ENCODE results near the gene KRTAP9-4.
"Not testable (repeated sequence)": the region's sequence is repeated elsewhere in the genome, so short reads cannot be mapped to it uniquely, and the experiment has no call there.

Gene KRTAP9-4, protein sequence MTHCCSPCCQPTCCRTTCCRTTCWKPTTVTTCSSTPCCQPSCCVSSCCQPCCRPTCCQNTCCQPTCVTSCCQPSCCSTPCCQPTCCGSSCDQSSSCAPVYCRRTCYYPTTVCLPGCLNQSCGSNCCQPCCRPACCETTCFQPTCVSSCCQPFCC

DNA sequence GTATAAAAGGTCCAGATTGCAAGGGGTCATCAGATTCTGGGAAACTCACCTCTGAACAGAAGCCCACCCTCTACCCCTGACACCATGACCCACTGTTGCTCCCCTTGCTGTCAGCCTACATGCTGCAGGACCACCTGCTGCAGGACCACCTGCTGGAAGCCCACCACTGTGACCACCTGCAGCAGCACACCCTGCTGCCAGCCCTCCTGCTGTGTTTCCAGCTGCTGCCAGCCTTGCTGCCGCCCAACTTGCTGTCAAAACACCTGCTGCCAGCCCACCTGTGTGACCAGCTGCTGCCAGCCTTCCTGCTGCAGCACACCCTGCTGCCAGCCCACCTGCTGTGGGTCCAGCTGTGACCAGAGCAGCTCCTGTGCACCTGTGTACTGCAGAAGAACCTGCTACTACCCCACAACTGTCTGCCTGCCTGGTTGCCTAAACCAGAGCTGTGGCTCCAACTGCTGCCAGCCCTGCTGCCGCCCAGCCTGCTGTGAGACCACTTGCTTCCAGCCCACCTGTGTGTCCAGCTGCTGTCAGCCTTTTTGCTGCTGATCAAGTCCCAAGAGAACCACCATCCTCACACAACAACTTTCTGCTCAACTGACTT, at the start of gene KRTAP9-4:
TSS of gene KRTAP9-4 (plus strand) at position 51 of the 604 bp plus-strand sequence. CDS start at position 85, 34 bp downstream.
- not testable (repeated sequence) for DNase-seq (ENCODE audit: low read depth)

DNA sequence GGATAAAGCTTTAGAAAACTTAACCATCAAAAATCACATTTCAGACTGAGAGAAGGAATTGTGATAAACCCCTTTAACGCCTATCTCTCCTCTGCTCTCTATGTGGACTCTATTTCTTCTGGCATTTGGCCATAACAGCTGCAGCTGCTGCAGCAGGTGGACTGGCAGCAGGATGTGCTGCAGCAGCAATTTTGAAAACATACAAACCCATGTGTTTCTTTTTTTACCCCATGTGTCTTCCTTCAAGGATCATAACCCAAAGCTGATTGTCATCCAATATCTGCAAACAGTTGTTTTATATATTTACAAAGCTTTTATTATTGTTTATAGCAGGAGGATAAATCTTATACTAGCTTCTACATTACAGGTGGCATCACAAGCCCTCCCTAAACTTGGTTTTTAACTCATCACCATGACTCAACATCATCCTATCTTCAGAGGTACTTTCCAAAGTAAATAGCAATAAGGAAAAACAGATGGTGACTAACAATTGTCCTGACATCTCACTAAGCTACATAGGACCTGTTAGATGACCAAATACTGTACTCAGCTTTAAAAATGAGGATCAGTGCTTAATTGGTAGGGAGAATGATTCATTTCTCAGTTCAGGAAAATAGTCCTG, 37.5 kb upstream of the KRTAP9-4 start:
- no peak for DNase-seq (ENCODE audit: low read depth)

- DNase-seq (ENCODE audit: low read depth): no peak
Measured at GRCh38 chr17:41212524-41213169, 36.8 kb upstream of the KRTAP9-4 start.

DNA sequence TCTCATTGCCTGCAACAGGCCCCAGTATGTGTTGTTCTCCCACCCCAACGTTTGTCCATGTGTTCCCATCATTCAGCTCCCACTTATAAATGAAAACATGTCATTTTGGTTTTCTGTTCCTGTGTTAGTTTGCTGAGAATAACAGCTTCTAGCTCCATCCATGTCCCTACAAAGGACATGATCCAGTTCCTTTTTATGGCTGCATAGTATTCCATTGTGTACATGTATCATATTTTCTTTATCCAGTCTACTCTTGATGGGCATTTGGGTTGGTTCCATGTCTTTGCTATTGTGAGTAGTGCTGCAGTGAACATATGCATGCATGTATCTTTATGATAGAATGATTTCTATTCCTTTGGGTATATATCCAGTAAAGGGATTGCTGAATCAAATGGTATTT, 33.8 kb upstream of the KRTAP9-4 start:
- no peak for DNase-seq (ENCODE audit: low read depth)

- DNase-seq (ENCODE audit: low read depth): no peak
Measured at GRCh38 chr17:41223821-41224220, 25.7 kb upstream of the KRTAP9-4 start.

DNA sequence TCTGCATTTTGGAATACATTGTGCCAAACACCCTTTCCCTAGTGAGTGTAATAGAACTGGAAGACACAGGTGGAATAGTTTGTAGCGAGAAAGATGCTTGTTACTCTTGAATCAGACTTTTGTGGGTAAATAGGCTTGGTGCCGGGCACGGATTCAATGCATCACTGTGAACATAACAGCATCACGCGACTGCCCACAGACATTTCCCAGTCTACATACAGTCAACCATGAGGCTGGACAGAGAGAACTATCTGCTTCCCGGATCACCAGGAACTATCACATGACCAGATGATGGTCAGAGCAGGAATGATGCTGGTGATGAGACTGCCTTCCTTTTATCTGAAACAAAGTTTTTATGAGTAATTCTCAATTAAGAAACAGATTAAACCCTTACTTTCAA, 23.4 kb upstream of the KRTAP9-4 start:
- no peak for DNase-seq (ENCODE audit: low read depth)

- not testable (repeated sequence) for DNase-seq (ENCODE audit: low read depth)
Measured at GRCh38 chr17:41226598-41227095, 22.8 kb upstream of the KRTAP9-4 start, which contains the start of gene KRTAP9-2. TSS of gene KRTAP9-2 (plus strand) at chr17:41226648. CDS start at chr17:41226655, 7 bp downstream.

- DNase-seq (ENCODE audit: low read depth): no peak
Measured at GRCh38 chr17:41230094-41230493, 19.4 kb upstream of the KRTAP9-4 start.

- no peak for DNase-seq (ENCODE audit: low read depth)
Measured at GRCh38 chr17:41231731-41232130, 17.8 kb upstream of the KRTAP9-4 start.

GRCh38 chr17:41232399-41233105, 16.9 kb upstream of the KRTAP9-4 start, which contains the start of gene KRTAP9-3:
TSS of gene KRTAP9-3 (plus strand) at chr17:41232449. CDS start at chr17:41232502, 53 bp downstream.
- DNase-seq (ENCODE audit: low read depth): not testable (repeated sequence)

- DNase-seq (ENCODE audit: low read depth): not testable (repeated sequence)
Measured at GRCh38 chr17:41237116-41237515, 12.4 kb upstream of the KRTAP9-4 start.

- DNase-seq (ENCODE audit: low read depth): not testable (repeated sequence)
Measured at GRCh38 chr17:41237949-41238437, 11.5 kb upstream of the KRTAP9-4 start, which contains the start of gene KRTAP9-8. TSS of gene KRTAP9-8 (plus strand) at chr17:41237999. CDS start at chr17:41238052, 53 bp downstream.

DNA sequence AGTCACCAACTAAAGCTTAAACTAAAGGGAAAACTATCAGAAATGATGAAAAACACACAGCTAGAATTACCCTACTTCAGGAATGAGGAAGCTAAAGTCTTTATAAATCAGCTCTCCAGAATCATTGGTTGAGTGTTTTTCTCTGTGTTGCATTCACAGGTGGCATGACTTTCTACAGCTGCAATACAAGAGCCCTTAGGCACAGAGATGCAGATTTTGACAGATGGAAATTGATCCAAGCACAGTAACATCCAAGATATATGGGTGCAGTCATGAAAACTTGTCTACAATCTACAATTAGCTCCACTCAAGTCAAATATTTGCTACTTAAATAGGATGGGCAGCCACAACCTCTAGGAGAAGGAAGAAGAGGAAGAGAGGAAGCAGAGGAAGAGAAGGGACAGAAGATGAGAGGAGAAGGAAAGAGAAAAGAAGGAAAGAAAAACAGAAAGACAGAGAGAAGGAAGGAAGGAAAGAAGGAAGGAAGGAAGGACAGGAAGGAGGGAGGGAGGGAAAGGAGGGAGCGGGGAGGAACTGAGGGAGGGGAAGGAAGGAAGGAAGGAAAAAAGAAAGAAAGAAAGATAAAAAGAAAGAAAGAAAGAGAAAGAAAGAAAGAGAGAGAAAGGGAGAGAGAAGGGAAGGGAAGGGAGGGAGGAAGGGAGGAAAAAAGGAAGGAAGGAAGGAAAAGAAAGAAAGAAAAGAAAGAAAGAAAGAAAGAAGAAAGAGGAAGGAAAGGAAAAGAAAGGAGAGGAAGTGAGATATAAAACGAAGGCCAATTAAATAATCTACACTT, 2.3 kb upstream of the KRTAP9-4 start:
- DNase-seq (ENCODE audit: low read depth): not testable (repeated sequence)

DNA sequence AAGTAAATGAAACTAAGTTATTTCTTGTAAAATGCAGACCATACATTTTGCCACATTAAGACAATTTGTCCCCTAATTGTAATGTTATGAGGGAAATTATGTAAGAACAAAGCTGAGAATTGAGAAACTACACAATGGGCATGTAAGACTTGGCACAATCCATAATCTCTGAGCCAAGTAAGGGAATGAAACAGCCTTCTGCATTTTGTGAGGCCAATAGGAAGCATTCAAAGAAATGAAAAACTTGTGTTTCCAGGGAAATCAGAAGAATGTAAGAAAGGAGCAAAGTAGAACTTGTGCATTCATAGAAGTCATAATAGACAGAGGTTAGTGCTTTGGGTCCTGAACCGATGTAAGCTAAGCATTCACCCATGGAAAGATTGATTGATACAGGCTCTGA, 1.8 kb downstream of the KRTAP9-4 start:
- no peak for DNase-seq (ENCODE audit: low read depth)

GRCh38 chr17:41254861-41255260, 5.4 kb downstream of the KRTAP9-4 start:
- no peak for DNase-seq (ENCODE audit: low read depth)

DNA sequence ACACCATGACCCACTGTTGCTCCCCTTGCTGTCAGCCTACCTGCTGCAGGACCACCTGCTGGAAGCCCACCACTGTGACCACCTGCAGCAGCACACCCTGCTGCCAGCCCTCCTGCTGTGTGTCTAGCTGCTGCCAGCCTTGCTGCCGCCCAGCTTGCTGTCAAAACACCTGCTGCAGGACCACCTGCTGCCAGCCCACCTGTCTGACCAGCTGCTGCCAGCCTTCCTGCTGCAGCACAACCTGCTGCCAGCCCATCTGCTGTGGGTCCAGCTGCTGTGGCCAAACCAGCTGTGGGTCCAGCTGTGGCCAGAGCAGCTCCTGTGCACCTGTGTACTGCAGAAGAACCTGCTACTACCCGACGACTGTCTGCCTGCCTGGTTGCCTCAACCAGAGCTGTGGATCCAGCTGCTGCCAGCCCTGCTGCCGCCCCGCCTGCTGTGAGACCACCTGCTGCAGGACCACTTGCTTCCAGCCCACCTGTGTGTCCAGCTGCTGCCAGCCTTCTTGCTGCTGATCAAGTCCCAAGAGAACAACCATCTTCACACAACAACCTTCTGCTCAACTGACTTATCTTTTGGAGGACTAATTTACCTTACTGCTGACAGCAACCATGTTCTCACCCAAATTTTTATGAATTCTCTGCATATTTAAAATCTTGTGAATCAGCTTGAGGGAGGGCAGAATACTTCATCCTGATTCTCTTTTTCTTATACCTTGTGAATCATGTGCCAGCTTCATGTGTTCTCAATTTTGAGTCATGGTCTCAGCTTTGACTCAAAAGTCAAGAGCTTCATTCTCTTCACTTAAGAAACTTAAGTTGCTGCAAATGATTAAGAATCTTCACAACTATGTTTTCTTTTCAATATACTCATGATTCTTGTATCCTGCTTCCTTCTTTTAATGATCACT, 6.1 kb downstream of the KRTAP9-4 start, which contains the start of gene KRTAP9-9:
TSS of gene KRTAP9-9 (plus strand) at position 4 of the 910 bp plus-strand sequence.
- DNase-seq (ENCODE audit: low read depth): not testable (repeated sequence)

- no peak for DNase-seq (ENCODE audit: low read depth)
Measured at GRCh38 chr17:41256291-41256685, 6.8 kb downstream of the KRTAP9-4 start.

DNA sequence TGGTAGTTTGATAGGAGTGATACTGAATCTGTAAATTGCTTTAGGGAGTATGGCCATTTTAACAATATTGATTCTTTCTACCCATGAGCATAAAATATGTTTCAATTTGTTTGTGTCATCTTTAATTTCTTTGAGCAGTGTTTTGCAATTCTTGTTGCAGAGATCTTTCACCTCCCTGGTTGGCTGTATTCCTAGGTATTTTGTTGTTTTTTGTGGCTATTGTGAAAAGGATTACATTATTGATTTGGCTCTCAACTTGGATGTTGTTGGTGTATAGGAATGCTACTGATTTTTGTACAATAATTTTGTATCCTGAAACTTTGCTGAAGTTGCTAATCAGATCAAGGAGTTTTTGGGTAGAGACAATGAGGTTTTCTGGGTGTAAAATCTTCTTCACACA, 8.9 kb downstream of the KRTAP9-4 start:
- no peak for DNase-seq (ENCODE audit: low read depth)

DNA sequence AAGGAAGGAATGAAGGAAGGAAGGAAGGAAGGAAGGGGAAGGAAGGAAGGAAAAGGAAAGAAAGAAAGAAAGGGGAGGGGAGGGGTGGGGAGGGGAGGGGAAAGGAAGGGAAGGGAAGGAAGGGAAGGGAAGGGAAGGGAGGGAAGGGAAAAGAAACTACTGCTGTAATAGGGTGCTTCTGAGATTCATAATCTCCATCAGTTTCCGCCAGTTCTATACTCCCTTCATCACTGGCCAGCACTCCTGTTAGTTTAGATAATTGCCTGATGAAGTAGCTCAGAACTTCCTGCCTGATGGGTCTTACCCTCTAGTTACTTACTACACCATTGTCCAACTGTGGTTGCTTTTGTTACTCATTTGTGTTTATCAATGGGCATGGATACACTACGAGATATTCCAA, 13.7 kb downstream of the KRTAP9-4 start:
- DNase-seq (ENCODE audit: low read depth): no peak

DNA sequence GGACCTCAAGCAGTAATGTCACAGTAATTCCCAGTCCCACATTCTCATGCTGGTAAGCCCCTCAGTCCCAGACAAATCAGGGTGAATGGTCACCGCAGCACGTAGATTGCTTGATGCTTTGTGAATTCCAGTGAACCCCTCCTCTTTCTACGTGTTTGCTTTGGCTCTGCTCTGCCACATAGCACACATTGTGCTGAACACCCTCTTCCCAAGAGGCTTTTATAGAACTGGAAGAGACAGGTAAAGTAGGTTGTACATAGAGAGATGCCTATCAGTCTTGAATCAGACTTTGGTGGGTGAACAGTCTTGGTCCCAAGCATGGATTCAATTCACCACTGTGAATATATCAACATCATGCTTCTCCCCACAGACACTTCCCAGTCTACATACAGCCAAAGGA, 15.1 kb downstream of the KRTAP9-4 start:
- no peak for DNase-seq (ENCODE audit: low read depth)
